ENCODE data around the gene CPVL.

DNA sequence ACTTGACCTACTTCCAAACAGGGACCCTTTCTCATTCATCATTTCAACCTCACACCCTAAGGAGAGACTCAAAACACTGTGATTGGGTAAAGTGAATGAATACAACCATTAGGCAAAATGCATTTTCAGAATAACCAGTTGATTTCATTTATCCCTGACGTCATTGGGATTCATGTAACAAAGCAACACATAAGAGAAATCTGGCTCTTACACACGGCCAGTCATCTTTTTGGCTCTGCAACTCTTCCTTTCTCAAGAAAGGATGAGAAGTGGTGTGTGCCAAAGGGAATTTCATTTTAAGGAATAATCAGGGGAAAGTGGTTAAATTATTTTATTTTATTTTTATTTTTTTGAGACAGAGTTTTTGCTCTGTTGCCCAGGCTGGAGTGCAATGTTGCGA lies 83.1 kb downstream of the CPVL start:
- TF ChIP-seq, protein P1, sequence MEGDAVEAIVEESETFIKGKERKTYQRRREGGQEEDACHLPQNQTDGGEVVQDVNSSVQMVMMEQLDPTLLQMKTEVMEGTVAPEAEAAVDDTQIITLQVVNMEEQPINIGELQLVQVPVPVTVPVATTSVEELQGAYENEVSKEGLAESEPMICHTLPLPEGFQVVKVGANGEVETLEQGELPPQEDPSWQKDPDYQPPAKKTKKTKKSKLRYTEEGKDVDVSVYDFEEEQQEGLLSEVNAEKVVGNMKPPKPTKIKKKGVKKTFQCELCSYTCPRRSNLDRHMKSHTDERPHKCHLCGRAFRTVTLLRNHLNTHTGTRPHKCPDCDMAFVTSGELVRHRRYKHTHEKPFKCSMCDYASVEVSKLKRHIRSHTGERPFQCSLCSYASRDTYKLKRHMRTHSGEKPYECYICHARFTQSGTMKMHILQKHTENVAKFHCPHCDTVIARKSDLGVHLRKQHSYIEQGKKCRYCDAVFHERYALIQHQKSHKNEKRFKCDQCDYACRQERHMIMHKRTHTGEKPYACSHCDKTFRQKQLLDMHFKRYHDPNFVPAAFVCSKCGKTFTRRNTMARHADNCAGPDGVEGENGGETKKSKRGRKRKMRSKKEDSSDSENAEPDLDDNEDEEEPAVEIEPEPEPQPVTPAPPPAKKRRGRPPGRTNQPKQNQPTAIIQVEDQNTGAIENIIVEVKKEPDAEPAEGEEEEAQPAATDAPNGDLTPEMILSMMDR (IDR thresholded peaks at IDR 0.05; ENCODE audit: insufficient read depth, low read depth, low read length) = no peak
- no peak for TF ChIP-seq EZH2 (IDR thresholded peaks at IDR 0.05; ENCODE audit: insufficient read depth, low read length)
